Neural cell (in vitro differentiated cells): ENCODE data around the gene TAF7L. TPM values are rescaled to one million over a fixed set of nuclear protein-coding genes. Genes with fewer than 3 reads are reported as not detected.

ENCODE experiments used
- H2AFZ ChIP-seq: fragments of 200-600, 300-800 bp; sonication (generic), shearing (Covaris generic); 2 replicates; pipeline ENCODE4 v1.6.0; 2014; ENCODE audit warnings: low read depth, mild to moderate bottlenecking, antibody characterized with exemption, low read length, moderate library complexity
- H3F3A ChIP-seq: fragments of 200-600 bp; shearing (Covaris generic); 2 replicates; pipeline ENCODE4 v1.6.1; 2016; ENCODE audit warnings: mild to moderate bottlenecking, moderate library complexity, mixed read lengths, antibody characterized with exemption, low read length; ENCODE audit not compliant: insufficient read depth, poor library complexity, severe bottlenecking
- H3K27ac ChIP-seq: fragments of 200-600, 300-800 bp; sonication (generic), shearing (Covaris generic); 2 replicates; pipeline ENCODE4 v1.5.1; 2014; ENCODE audit warnings: mild to moderate bottlenecking, low read length, moderate library complexity
- H3K27me3 ChIP-seq: fragments of 300-800, 200-600 bp; sonication (generic), shearing (Covaris generic); 2 replicates; pipeline ENCODE4 v1.6.0; 2014; ENCODE audit warnings: mild to moderate bottlenecking, low read depth, low read length, moderate library complexity; ENCODE audit not compliant: insufficient read depth
- H3K36me3 ChIP-seq: fragments of 300-800, 200-600 bp; sonication (generic), shearing (Covaris generic); 2 replicates; pipeline ENCODE4 v1.5.1; 2014; ENCODE audit warnings: mild to moderate bottlenecking, antibody characterized with exemption, low read length, moderate library complexity; ENCODE audit not compliant: insufficient read depth
- H3K4me2 ChIP-seq: fragments of 300-800, 200-600 bp; sonication (generic), shearing (Covaris generic); 2 replicates; pipeline ENCODE4 v1.6.0; 2014; ENCODE audit warnings: mild to moderate bottlenecking, low read length
- H3K4me3 ChIP-seq: fragments of 300-800, 200-600 bp; sonication (generic), shearing (Covaris generic); 2 replicates; pipeline ENCODE4 v1.5.1; 2014; ENCODE audit warnings: mild to moderate bottlenecking, low read length, moderate library complexity
- H3K79me2 ChIP-seq: fragments of 200-600 bp; shearing (Covaris generic); replicated peaks from 2 replicates; pipeline ENCODE4 v1.6.0; 2014; ENCODE audit warnings: mild to moderate bottlenecking, low read length, moderate library complexity; ENCODE audit not compliant: insufficient read depth
- H3K9ac ChIP-seq: fragments of 300-800, 200-600 bp; sonication (generic), shearing (Covaris generic); 2 replicates; pipeline ENCODE4 v1.6.1; 2016; ENCODE audit warnings: mild to moderate bottlenecking, low read length, mixed read lengths
- H3K9me2 ChIP-seq: fragments of 200-600 bp; shearing (Covaris generic); 2 replicates; pipeline ENCODE4 v1.6.1; 2016; ENCODE audit warnings: mild to moderate bottlenecking, low read length, mixed read lengths; ENCODE audit not compliant: insufficient read depth
- H3K9me3 ChIP-seq: fragments of 200-600, 300-800 bp; sonication (generic), shearing (Covaris generic); 2 replicates; pipeline ENCODE4 v1.6.1; 2016; ENCODE audit warnings: mild to moderate bottlenecking, mixed run types, low read length, moderate library complexity, mixed read lengths
- H4K20me1 ChIP-seq: fragments of 200-600 bp; shearing (Covaris generic); 2 replicates; pipeline ENCODE4 v1.6.1; 2016; ENCODE audit warnings: mild to moderate bottlenecking, mixed run types; ENCODE audit not compliant: insufficient read depth
- EP300 ChIP-seq: fragments of 450-650 bp; conservative IDR thresholded peaks from 2 replicates; pipeline ENCODE4 v1.6.1; 2014; ENCODE audit warnings: antibody characterized with exemption, mild to moderate bottlenecking, moderate library complexity; ENCODE audit not compliant: poor library complexity, severe bottlenecking
- EZH2 ChIP-seq: fragments of 200-600, 300-800 bp; shearing (Covaris generic), sonication (generic); IDR thresholded peaks from 2 replicates; pipeline ENCODE4 v1.6.1; 2014; ENCODE audit warnings: antibody characterized with exemption, low read length, borderline replicate concordance, mild to moderate bottlenecking; ENCODE audit not compliant: insufficient read depth, poor library complexity, severe bottlenecking
- MXI1 ChIP-seq: fragments of 450-650 bp; conservative IDR thresholded peaks from 2 replicates; pipeline ENCODE4 v1.6.1; 2014; ENCODE audit warnings: antibody characterized with exemption, mild to moderate bottlenecking; ENCODE audit not compliant: poor library complexity, severe bottlenecking
- POLR2AphosphoS5 ChIP-seq: IDR thresholded peaks from 2 replicates; pipeline ENCODE4 v1.6.1; 2012
- RAD21 ChIP-seq: fragments of 450-650 bp; conservative IDR thresholded peaks from 2 replicates; pipeline ENCODE4 v1.6.1; 2014; ENCODE audit warnings: antibody characterized with exemption, mild to moderate bottlenecking, moderate library complexity
- REST ChIP-seq: IDR thresholded peaks from 2 replicates; pipeline ENCODE4 v1.6.1; 2012; ENCODE audit warnings: borderline replicate concordance
- SMC3 ChIP-seq: fragments of 450-650 bp; conservative IDR thresholded peaks from 2 replicates; pipeline ENCODE4 v1.6.1; 2014; ENCODE audit warnings: antibody characterized with exemption, mild to moderate bottlenecking, moderate library complexity; ENCODE audit not compliant: poor library complexity
- TAF1 ChIP-seq: IDR thresholded peaks from 2 replicates; pipeline ENCODE4 v1.6.1; 2012; ENCODE audit warnings: low read depth
- polyA plus RNA-seq: library from polyadenylated mRNA; depleted of rRNA; stranded (reverse); fragments of >200 nt; gene quantifications from 2 replicates; pipeline ENCODE4 v1.2.3, GENCODE V29; 2014
- TF ChIP-seq, protein P1 (sequence below): fragments of 450-650 bp; IDR thresholded peaks from 2 replicates; pipeline ENCODE4 v1.5.1; 2014; ENCODE audit warnings: antibody characterized with exemption, mild to moderate bottlenecking, moderate library complexity; ENCODE audit not compliant: poor library complexity, severe bottlenecking

The TAF7L gene
- polyA plus RNA-seq, 1 donor from 2014 or later = 0.59 TPM

DNA sequence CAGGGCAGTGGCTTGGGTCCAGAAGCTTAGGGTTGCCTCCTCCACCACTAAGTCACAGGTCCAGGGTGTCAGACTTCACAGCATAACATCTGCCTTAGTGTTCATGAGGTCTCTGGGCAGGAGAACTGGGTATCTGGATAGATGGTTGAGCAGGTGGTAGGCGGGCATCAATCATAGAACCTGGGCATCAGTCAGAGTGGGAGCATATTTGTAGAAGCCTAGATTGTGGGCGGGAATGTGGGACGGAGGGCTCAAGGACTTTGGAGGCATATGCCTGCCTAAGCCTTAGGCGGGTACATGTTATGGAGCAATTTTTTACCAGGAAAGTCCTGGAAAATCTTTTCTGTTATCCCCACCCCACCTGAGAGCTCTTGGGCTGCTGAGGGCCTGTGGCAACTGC, 28.5 kb downstream of the TAF7L start:
- H3K9ac ChIP-seq = no peak overlapping the region
- H3K36me3 ChIP-seq = no peaks in the 10 kb centered on the region
- no peak overlapping the region for H3K4me2 ChIP-seq
- TF ChIP-seq REST (no peak), EZH2 (no peak), MXI1 (no peak), SMC3 (no peak), EP300 (no peak), POLR2AphosphoS5 (no peak), TAF1 (no peak), RAD21 (no peak)
- TF ChIP-seq, protein P1, sequence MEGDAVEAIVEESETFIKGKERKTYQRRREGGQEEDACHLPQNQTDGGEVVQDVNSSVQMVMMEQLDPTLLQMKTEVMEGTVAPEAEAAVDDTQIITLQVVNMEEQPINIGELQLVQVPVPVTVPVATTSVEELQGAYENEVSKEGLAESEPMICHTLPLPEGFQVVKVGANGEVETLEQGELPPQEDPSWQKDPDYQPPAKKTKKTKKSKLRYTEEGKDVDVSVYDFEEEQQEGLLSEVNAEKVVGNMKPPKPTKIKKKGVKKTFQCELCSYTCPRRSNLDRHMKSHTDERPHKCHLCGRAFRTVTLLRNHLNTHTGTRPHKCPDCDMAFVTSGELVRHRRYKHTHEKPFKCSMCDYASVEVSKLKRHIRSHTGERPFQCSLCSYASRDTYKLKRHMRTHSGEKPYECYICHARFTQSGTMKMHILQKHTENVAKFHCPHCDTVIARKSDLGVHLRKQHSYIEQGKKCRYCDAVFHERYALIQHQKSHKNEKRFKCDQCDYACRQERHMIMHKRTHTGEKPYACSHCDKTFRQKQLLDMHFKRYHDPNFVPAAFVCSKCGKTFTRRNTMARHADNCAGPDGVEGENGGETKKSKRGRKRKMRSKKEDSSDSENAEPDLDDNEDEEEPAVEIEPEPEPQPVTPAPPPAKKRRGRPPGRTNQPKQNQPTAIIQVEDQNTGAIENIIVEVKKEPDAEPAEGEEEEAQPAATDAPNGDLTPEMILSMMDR = no peak
- H4K20me1 ChIP-seq = no peaks in the 10 kb centered on the region
- no peak overlapping the region for H2AFZ ChIP-seq
- no peaks in the 10 kb centered on the region for H3K9me3 ChIP-seq
- no peak overlapping the region for H3K27ac ChIP-seq
- no peak overlapping the region for H3K4me3 ChIP-seq
- no peaks in the 10 kb centered on the region for H3F3A ChIP-seq
- no peaks in the 10 kb centered on the region for H3K9me2 ChIP-seq
- no peaks in the 10 kb centered on the region for H3K79me2 ChIP-seq
- H3K27me3 ChIP-seq = no peaks in the 10 kb centered on the region

GRCh38 chrX:101260435-101260834, 30.7 kb downstream of the TAF7L start:
- no peaks in the 10 kb centered on the region for H3K9me3 ChIP-seq
- H3K79me2 ChIP-seq = no peaks in the 10 kb centered on the region
- H3K27me3 ChIP-seq = no peaks in the 10 kb centered on the region

More at GRCh38 chrX:101260435-101260834, 30.7 kb downstream of the TAF7L start:
- H4K20me1 ChIP-seq = no peaks in the 10 kb centered on the region
- no peaks in the 10 kb centered on the region for H3K36me3 ChIP-seq
- H3K4me3 ChIP-seq = no peak overlapping the region
- H3K9me2 ChIP-seq = no peaks in the 10 kb centered on the region
- TF ChIP-seq POLR2AphosphoS5 (no peak), MXI1 (no peak), REST (no peak), SMC3 (no peak), RAD21 (no peak), EZH2 (no peak), TAF1 (no peak), EP300 (no peak)
- TF ChIP-seq, protein P1 = no peak
- no peaks in the 10 kb centered on the region for H3F3A ChIP-seq
- no peak overlapping the region for H3K9ac ChIP-seq
- H2AFZ ChIP-seq = no peak overlapping the region
- H3K4me2 ChIP-seq = no peak overlapping the region
- H3K27ac ChIP-seq = no peak overlapping the region
